MV-4-11 (cell line): ENCODE measurements around the gene MYOCD.

ENCODE experiments used
- DNase-seq: peaks from one replicate; lab custom pipeline; 2025; lab: John Stamatoyannopoulos, UW

The MYOCD gene

GRCh38 chr17:12643822-12644221 lies 21.9 kb upstream of the MYOCD start:
- DNase-seq, result no peak

DNA sequence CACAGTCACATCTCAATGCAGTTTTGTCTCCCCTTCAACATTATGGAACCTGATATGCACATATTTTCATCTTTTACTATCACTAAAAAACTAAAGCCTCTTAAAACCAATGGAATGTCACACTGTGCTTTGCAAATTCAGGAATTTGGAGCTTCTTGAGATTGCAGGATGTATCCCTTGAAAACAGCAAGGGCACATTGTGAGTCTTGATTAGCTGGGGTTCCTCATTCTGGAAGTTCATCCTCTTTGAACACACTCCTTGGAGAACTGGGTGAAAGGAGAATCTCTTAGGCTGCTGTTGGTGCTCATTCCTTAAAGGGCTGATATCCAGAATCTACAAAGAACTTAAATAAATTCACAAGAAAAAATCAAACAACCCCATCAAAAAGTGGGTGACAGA lies 21.1 kb upstream of the MYOCD start:
- no peak for DNase-seq

GRCh38 chr17:12646761-12647422 lies 18.8 kb upstream of the MYOCD start:
- DNase-seq, result peak; percentile 72

DNA sequence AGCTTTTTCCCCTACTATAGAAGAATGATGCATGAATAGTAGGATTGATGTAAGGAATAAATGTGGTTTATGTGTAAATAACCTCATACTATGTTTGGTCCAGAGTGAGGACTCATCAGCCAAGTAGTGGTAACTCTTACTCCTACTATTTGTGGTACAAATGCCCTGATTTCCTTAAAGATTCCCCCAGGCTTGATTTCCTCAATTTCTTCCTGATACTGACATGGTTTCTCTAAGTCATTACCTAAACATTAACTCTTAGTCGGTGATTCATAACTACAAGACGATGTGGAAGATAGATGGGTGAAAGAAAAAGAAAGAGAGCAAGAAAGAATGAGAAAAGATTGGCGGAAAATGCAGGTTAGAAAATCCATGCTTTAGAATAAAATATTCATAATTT lies 17.2 kb upstream of the MYOCD start:
- DNase-seq, result no peak

DNA sequence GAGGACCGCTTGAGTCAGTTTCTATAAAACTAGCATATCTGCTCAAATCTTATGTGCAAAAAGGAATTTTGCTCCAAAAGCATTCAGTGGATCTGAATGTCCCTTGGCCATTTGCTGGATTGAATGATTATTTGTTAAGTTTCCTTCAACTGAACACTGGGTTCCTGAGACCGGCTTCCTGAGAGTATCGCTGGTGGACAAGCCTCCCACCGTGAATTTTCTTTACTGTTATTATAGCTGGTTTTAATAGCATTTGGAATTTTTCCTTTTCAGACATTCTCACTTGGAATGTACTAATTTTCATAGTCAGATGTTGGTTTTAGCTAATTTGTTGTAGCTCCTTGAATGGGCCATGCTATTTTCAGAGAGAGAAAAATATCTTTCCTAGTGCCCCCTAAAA lies 9.8 kb upstream of the MYOCD start:
- no peak for DNase-seq

- DNase-seq, result no peak
Observed at GRCh38 chr17:12656354-12656753, 9.3 kb upstream of the MYOCD start.

GRCh38 chr17:12659500-12659899 lies 6.2 kb upstream of the MYOCD start:
- no peak for DNase-seq

- DNase-seq, result no peak
Observed at GRCh38 chr17:12664252-12664651, 1.4 kb upstream of the MYOCD start.

GRCh38 chr17:12664894-12665262 lies 812 bp upstream of the MYOCD start:
- no peak for DNase-seq

- no peak for DNase-seq
Observed at GRCh38 chr17:12666718-12667117, 1.0 kb downstream of the MYOCD start.

DNA sequence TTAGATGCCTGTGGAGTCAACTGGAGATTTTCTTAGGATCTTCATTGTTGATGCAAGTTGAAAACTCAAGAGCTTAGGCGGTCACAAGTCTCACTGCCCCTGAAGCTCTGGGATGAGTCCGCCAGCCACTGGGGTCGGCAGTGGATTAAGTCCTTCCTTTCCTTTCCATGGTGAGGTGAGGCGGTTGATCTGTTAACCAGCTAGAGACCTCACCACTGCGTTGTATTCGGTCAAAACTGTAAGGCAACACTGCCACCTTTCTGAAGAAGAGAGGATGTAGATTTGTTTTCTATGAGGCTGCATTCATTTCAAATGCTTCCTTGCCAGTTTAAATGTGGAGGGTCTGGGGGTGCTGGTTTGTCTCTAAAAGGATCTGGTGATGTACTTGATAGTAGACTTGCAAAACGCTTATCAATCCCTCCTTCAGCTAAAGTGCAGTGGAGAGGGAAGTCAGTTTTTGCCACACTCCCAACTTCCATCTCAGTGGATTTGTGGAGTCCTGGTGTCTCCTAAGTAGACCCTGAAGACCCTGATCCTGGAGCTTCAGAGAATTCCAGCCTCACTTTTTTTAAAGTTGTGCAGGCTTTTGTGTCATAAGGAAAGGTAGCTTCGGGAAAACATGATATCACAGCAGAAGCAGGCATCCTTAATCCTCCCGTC lies 1.7 kb downstream of the MYOCD start:
- peak; percentile 52 for DNase-seq

DNA sequence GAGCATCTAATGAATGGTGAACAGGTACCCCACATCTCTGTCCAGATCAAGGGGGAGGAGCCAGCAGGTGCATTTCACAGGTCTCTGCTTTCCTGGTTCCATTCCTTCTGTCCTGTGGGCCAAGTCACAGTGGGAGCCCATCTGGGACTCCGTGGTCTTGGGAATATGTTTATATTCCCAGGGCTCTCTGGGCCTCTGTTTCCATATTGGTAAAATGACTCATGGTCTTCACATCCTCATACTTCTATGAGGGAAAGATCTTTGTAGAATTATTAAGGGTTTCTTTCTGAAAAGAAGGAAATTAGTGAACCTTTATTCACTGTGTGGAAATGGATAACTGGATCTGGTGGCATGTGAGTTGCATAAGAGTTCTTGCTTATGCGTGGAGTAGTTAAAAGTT lies 6.2 kb downstream of the MYOCD start:
- DNase-seq, result no peak

DNA sequence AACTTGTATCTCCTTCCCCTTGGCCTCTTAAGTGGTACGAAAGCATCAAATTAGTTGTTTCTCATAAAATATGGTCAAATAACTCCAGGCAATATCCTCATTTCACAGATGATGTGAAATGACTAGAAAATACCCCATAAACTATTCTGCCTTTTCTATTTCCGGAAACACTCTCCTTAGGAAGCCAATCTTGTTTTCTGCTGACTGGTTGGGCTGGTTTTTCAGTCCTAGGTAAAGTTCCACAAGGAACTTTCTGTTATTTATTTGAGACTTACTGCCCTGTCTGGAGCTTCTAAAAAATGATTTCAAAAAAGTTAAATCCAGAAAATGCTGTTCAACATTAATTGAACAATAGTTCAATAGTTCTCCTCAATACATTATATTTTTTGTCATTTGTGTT lies 7.3 kb downstream of the MYOCD start:
- DNase-seq, result no peak

- peak; percentile 70 for DNase-seq
Observed at GRCh38 chr17:12673788-12674187, 8.1 kb downstream of the MYOCD start.

DNA sequence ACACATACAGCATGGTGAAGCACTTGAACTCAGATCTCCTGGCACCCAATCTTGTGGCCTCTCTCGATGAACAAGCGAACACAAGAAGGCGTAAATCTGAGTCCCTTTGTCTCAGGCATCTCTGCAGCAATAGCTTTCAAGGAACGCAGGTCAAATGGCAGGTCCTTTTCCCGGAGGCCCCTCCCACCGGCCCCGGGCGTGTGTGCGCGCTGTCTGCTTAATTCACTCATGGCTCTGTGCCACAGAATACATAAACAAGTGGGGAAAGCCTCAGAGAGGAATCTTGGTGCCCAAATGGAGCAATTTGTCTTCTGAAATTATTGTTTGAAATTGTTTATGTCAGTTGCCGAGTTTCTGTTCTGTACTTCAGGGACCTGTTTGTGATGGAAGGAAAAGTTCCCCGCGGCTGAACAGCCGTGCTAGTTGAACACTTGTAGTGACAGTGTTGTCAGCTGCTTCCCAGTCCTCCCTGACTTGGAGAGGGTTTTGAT lies 14.8 kb downstream of the MYOCD start:
- DNase-seq, result no peak

GRCh38 chr17:12680993-12681392 lies 15.3 kb downstream of the MYOCD start:
- DNase-seq, result no peak

- no peak for DNase-seq
Observed at GRCh38 chr17:12683299-12683698, 17.6 kb downstream of the MYOCD start.

GRCh38 chr17:12686486-12686885 lies 20.8 kb downstream of the MYOCD start:
- DNase-seq, result no peak

- DNase-seq, result no peak
Observed at GRCh38 chr17:12688382-12688781, 22.7 kb downstream of the MYOCD start.

DNA sequence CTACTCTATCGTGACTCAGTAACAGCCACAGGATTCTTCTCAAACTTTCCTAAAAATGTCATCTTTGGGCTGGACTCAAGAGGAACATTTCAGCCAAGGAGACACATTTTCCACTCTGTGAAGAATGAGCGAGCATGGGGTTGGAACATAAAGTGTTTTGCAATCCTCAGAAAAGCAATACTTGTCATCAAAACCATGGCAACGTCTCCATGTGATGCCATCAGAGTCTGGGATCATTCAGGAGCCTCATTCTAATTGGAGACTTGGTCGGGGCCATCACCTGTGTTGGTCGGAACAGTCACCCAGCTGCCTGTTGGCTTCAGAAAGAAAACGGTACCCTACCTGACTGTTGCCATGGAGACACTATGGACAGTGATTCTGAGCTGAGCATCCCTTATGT lies 25.5 kb downstream of the MYOCD start:
- DNase-seq, result peak; percentile 11

DNA sequence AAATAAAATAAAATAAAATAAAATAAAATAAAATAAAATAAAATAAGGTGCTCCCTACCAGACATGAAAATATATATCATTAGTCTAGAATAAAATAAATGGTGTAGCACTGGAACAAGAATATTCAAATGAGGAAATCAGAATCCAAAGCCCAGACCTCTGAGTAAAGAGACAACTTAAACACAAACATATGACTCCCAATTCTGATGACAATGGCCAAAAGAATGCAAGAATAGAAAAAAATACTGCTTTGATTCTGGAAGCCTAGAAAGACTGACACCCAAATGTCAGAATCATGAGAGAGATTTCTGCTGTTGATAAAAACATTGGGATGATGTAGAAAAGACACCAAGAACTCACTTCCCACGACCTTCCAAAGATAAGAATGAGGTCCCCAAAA lies 27.9 kb downstream of the MYOCD start:
- no peak for DNase-seq

DNA sequence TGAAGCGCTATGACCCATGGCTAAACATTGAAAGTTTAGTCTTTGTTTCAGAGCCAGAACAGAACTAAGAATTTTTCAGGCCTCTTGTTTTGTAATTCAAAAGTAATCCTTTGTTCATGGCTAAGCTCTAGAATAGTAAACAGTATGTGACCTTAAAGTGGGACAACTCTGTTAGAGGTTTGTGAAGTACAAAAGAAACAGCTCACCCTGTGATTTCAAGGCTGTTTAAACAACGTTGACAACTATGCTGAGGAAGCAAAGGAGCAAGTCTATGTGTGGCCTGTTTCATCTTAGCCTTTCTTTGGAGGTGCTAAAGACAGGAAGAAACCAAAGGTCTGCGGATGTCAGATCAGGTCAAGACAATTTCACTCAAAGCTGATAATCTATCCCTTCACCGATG lies 40.4 kb downstream of the MYOCD start:
- DNase-seq, result no peak

DNA sequence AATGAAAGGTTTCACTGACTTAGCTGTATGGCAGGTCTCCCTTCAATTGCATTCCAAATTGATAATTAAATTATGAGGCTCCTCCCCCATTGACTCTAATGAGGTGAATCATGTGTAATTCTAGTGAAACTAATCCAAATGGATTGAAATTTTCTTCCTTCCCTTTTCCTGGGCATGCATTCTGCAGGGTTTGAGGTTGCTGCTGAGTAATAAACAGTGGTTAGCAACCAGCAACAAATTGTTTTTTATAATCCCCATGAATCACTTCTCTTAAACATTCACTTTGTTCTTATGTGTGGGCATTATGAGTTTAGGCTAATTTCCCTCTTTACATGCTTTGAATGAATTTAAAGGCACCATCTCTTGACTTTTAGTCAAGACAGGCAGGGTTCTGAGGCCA lies 43.4 kb downstream of the MYOCD start:
- peak; percentile 84 for DNase-seq

DNA sequence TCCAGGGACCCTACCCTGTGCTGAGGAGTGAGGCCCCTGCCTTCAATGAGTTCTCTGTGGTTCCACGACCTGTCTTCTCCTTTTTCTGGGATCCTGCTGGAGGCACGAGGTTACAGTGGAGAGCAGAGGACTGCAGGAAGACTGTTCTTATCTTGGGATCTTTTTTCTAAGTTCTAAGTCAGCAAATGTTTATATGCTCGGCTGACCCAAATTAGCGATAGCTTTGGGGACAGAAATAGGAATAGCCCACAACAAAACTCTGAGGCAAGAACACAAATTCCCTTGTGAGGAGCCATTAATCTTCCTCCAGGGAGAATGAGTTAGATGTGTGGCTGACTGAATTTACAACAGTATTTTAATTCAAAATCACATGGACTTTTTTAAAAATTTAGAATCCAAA lies 46.7 kb downstream of the MYOCD start:
- DNase-seq, result no peak
